ENCODE measurements around the gene NELL1. TPM values are rescaled to one million over a fixed set of nuclear protein-coding genes. Genes with fewer than 3 reads are reported as not detected.

Gene NELL1
- total and polyA plus RNA-seq, 7 experiments from 2014 or later, result not detected

DNA sequence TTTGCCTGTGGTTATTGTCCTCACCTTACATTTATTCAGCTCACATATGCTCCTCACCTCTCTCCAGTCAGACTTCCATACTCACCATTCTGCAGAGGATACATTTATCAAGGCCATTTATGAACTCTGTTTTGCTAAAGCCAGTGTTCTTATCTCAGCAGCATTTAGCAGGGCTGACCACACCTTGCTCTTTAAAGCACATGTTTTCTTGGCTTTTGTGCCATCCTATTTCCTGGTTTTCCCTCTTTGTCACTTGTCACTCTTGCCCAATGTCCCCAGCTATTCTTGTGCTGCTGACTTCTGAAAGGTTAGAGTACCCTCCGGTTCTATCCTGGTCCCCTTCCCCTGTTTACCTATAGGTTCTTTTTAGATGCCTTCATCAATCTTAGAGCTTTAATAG is 446.6 kb downstream of the NELL1 start:
- Mint-ChIP-seq H3K9me3 (peaks cover 0 to 18% (median 3%) of the 10 kb centered on the region in 11 donors), H3K36me3 (no peaks in the 10 kb centered on the region), H3K27me3 (no peaks in the 10 kb centered on the region), H3K4me3 (no peak overlapping the region), H3K4me1 (no peaks in the 10 kb centered on the region), H3K27ac (no peak overlapping the region)
- H3K4me3 ChIP-seq (ENCODE audit: low read length), result no peak overlapping the region
- no peaks in the 10 kb centered on the region for H3K9me3 ChIP-seq (ENCODE audit: control insufficient read depth in 2 of 3, low read length in 3 of 3)
- H3K4me1 ChIP-seq (ENCODE audit: control insufficient read depth in 2 of 2, insufficient read depth in 2 of 2, low read length in 2 of 2), result no peaks in the 10 kb centered on the region
- POLR2A ChIA-PET, result no interaction called here
- H3K27ac ChIP-seq (ENCODE audit: low read depth, low read length), result no peak overlapping the region
- H3K36me3 ChIP-seq (ENCODE audit: control insufficient read depth in 2 of 3, insufficient read depth in 3 of 3, low read length in 3 of 3), result no peaks in the 10 kb centered on the region
- ATAC-seq, result no peak
- H3K27me3 ChIP-seq (ENCODE audit: control insufficient read depth in 2 of 2, insufficient read depth in 2 of 2, low read length in 2 of 2), result no peaks in the 10 kb centered on the region
- DNase-seq, result no peak
- CTCF ChIA-PET, result no interaction called here
- intact Hi-C loops (cut with micrococcal nuclease), result no loop called here

DNA sequence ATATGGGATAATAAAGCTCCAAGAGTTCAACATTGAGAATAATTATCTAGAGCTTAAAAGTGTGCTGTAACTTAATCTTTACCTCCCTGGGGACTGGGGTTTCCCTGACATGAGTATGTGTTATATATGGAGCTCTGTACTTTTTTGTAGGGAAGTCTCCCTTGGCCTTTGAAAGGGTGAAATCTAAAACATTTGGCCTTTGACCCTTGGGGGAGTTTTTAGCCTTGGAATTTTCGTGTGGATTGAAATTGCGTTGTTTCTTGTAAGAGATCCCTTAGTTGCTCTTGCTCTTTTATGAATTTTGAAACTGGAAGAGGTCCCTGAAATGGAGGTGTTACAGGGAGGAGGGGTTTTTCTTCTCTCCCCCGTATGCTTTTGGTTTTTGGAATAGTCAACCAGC is 450.0 kb downstream of the NELL1 start:
- Mint-ChIP-seq H3K27me3 (no peaks in the 10 kb centered on the region), H3K9me3 (peaks cover 0 to 10% (median 2%) of the 10 kb centered on the region in 11 donors), H3K27ac (no peak overlapping the region), H3K4me1 (no peaks in the 10 kb centered on the region), H3K4me3 (no peak overlapping the region), H3K36me3 (no peaks in the 10 kb centered on the region)
- H3K36me3 ChIP-seq (ENCODE audit: control insufficient read depth in 2 of 3, insufficient read depth in 3 of 3, low read length in 3 of 3), result no peaks in the 10 kb centered on the region
- no peaks in the 10 kb centered on the region for H3K27me3 ChIP-seq (ENCODE audit: control insufficient read depth in 2 of 2, insufficient read depth in 2 of 2, low read length in 2 of 2)
- H3K9me3 ChIP-seq (ENCODE audit: control insufficient read depth in 2 of 3, low read length in 3 of 3), result no peaks in the 10 kb centered on the region
- H3K4me1 ChIP-seq (ENCODE audit: control insufficient read depth in 2 of 2, insufficient read depth in 2 of 2, low read length in 2 of 2), result no peaks in the 10 kb centered on the region
- ChIA-PET POLR2A (no interaction called here), CTCF (no interaction called here)
- no peak overlapping the region for H3K4me3 ChIP-seq (ENCODE audit: low read length)
- intact Hi-C loops (cut with micrococcal nuclease), result no loop called here
- H3K27ac ChIP-seq (ENCODE audit: low read depth, low read length), result no peak overlapping the region
- no peak for ATAC-seq
- no peak for DNase-seq

DNA sequence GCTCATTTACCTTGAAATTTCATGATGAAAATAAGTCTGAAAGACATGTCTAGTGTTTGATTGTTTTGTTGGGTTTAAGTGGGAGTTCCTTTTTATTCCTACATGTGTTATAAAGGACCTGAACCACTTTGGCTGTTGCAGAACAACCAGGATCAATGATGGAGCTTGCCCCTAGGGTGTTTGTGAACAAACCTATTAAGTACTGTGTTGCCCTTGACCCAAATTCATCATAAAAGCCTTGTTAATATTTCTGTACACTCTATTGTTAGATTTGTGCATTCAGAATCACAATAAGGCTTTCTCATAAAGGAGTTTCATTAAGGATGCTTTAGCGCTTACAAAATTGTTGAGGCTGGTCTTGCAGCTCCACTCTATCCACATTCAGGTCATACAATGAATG is 452.6 kb downstream of the NELL1 start:
- Histone ChIP-seq H3K4me1 (ENCODE audit: control insufficient read depth in 2 of 2, insufficient read depth in 2 of 2, low read length in 2 of 2) (no peaks in the 10 kb centered on the region), H3K4me3 (ENCODE audit: low read length) (no peak overlapping the region), H3K27me3 (ENCODE audit: control insufficient read depth in 2 of 2, insufficient read depth in 2 of 2, low read length in 2 of 2) (no peaks in the 10 kb centered on the region), H3K9me3 (ENCODE audit: control insufficient read depth in 2 of 3, low read length in 3 of 3) (no peaks in the 10 kb centered on the region), H3K36me3 (ENCODE audit: control insufficient read depth in 2 of 3, insufficient read depth in 3 of 3, low read length in 3 of 3) (no peaks in the 10 kb centered on the region), H3K27ac (ENCODE audit: low read depth, low read length) (no peak overlapping the region)
- ATAC-seq, result no peak
- ChIA-PET POLR2A (no interaction called here), CTCF (no interaction called here)
- H3K4me3 Mint-ChIP-seq, result no peak overlapping the region
- peaks cover 0 to 6% (median 0%) of the 10 kb centered on the region in 11 donors for H3K9me3 Mint-ChIP-seq
- H3K36me3 Mint-ChIP-seq, result no peaks in the 10 kb centered on the region
- no peak for DNase-seq
- H3K27me3 Mint-ChIP-seq, result no peaks in the 10 kb centered on the region
- intact Hi-C loops (cut with micrococcal nuclease), result no loop called here
- no peak overlapping the region for H3K27ac Mint-ChIP-seq
- no peaks in the 10 kb centered on the region for H3K4me1 Mint-ChIP-seq

DNA sequence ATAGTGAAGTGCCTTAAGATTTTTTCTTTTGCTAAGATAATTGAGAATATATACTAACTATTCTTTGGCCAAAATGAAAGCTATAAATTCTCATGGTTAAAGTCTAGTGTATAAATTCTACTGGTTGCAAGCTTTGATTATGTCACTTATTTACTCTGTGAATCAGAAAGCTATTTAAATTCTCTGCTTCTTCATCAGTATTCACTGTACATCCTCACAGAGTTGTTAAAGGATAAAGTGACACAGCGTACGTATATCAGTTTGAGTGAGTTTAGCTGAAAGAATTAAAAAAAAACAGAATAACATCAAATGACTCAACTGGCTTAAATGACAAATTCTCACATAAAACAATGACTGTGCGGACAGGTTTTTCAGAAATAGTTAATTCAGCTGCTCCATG is 453.1 kb downstream of the NELL1 start:
- Histone ChIP-seq H3K27me3 (ENCODE audit: control insufficient read depth in 2 of 2, insufficient read depth in 2 of 2, low read length in 2 of 2) (no peaks in the 10 kb centered on the region), H3K36me3 (ENCODE audit: control insufficient read depth in 2 of 3, insufficient read depth in 3 of 3, low read length in 3 of 3) (no peaks in the 10 kb centered on the region), H3K9me3 (ENCODE audit: control insufficient read depth in 2 of 3, low read length in 3 of 3) (no peaks in the 10 kb centered on the region), H3K27ac (ENCODE audit: low read depth, low read length) (no peak overlapping the region), H3K4me1 (ENCODE audit: control insufficient read depth in 2 of 2, insufficient read depth in 2 of 2, low read length in 2 of 2) (no peaks in the 10 kb centered on the region), H3K4me3 (ENCODE audit: low read length) (no peak overlapping the region)
- H3K36me3 Mint-ChIP-seq, result no peaks in the 10 kb centered on the region
- H3K9me3 Mint-ChIP-seq, result peaks cover 0 to 6% (median 0%) of the 10 kb centered on the region in 11 donors
- no peaks in the 10 kb centered on the region for H3K27me3 Mint-ChIP-seq
- ATAC-seq (no peak), DNase-seq (no peak)
- H3K4me3 Mint-ChIP-seq, result no peak overlapping the region
- ChIA-PET CTCF (no interaction called here), POLR2A (no interaction called here)
- intact Hi-C loops (cut with micrococcal nuclease), result no loop called here
- H3K27ac Mint-ChIP-seq, result no peak overlapping the region
- no peaks in the 10 kb centered on the region for H3K4me1 Mint-ChIP-seq

DNA sequence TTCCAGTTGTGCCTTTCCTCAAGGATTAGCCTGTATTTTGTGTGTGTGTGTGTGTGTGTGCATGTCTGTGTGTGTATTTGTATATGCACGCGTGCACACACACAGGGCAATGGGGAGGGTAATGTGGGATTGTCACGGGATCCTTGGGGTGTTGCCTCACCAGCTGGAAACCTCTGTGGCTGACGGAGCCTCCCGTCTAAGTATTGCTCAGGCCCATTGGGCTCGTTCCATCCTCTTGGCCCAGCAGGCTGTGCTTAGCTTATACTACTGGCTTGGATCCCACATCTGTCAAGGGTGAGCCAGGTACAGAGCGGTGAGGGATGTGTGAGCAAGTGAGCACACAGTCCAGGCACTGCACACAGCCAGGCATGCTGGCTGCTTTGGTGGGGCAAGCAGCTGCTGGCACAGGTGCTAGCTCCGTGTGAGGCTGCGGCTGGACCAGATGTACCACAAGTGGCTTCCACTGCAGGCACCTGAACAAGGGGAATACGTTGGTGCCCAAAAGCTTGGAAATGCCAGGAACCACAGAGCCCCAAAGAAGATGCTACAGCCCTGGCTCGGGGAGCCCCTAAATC is 462.8 kb downstream of the NELL1 start:
- Mint-ChIP-seq H3K4me1 (no peaks in the 10 kb centered on the region), H3K27ac (no peak overlapping the region), H3K36me3 (no peaks in the 10 kb centered on the region), H3K9me3 (peaks cover 0 to 23% (median 3%) of the 10 kb centered on the region in 11 donors), H3K4me3 (no peak overlapping the region), H3K27me3 (no peaks in the 10 kb centered on the region)
- DNase-seq (no peak), ATAC-seq (no peak)
- no peaks in the 10 kb centered on the region for H3K4me1 ChIP-seq (ENCODE audit: control insufficient read depth in 2 of 2, insufficient read depth in 2 of 2, low read length in 2 of 2)
- H3K27me3 ChIP-seq (ENCODE audit: control insufficient read depth in 2 of 2, insufficient read depth in 2 of 2, low read length in 2 of 2), result no peaks in the 10 kb centered on the region
- POLR2A ChIA-PET, result no interaction called here
- H3K9me3 ChIP-seq (ENCODE audit: control insufficient read depth in 2 of 3, low read length in 3 of 3), result no peaks in the 10 kb centered on the region
- no peaks in the 10 kb centered on the region for H3K36me3 ChIP-seq (ENCODE audit: control insufficient read depth in 2 of 3, insufficient read depth in 3 of 3, low read length in 3 of 3)
- H3K4me3 ChIP-seq (ENCODE audit: low read length), result no peak overlapping the region
- CTCF ChIA-PET, result no interaction called here
- no peak overlapping the region for H3K27ac ChIP-seq (ENCODE audit: low read depth, low read length)
- intact Hi-C loops (cut with micrococcal nuclease), result no loop called here

DNA sequence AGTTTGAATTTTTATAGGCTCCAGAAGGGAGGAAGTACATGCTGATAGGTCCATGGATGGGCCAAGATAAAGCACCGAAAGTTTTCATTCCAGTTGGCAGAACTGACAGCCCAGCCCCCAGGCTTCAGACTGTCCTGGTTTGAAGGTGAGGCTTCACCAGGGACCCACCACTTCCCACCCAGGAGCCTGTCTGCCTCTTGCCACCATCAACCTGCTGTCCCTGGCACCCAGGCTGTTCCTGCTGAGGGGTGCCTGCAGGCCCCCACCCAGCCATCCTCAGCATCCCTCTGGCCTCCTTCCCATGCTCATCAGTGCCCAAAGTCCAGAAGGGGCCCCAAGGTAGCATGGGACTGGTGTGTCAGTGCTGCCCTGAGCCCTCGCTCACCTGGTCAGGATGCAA is 463.9 kb downstream of the NELL1 start:
- Mint-ChIP-seq H3K27me3 (no peaks in the 10 kb centered on the region), H3K27ac (no peak overlapping the region), H3K9me3 (peaks cover 0 to 25% (median 3%) of the 10 kb centered on the region in 11 donors), H3K36me3 (no peaks in the 10 kb centered on the region), H3K4me1 (no peaks in the 10 kb centered on the region), H3K4me3 (no peak overlapping the region)
- Histone ChIP-seq H3K4me1 (ENCODE audit: control insufficient read depth in 2 of 2, insufficient read depth in 2 of 2, low read length in 2 of 2) (no peaks in the 10 kb centered on the region), H3K9me3 (ENCODE audit: control insufficient read depth in 2 of 3, low read length in 3 of 3) (no peaks in the 10 kb centered on the region), H3K27me3 (ENCODE audit: control insufficient read depth in 2 of 2, insufficient read depth in 2 of 2, low read length in 2 of 2) (no peaks in the 10 kb centered on the region), H3K4me3 (ENCODE audit: low read length) (no peak overlapping the region), H3K36me3 (ENCODE audit: control insufficient read depth in 2 of 3, insufficient read depth in 3 of 3, low read length in 3 of 3) (no peaks in the 10 kb centered on the region), H3K27ac (ENCODE audit: low read depth, low read length) (no peak overlapping the region)
- ATAC-seq (no peak), DNase-seq (no peak)
- POLR2A ChIA-PET, result no interaction called here
- CTCF ChIA-PET, result no interaction called here
- intact Hi-C loops (cut with micrococcal nuclease), result no loop called here

DNA sequence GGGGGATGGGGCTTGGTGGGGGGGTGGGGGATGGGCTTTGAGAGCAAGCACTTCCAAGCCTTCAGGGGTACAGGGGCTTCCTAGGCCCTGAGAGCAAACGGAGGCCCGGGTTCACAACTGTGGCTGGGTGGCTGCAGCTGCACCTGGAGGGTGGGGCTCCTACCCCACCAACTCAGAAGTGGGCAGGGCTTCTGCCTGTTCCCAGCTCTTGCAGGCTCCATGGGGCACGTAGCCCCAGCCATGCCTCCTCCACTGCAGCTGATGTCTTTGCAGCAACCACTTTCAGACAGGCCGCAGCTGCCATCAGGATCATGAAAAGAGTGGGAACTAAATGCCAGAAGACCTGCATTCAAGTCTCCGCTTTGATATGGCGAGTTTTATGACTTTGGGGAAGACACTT is 464.3 kb downstream of the NELL1 start:
- H3K4me1 Mint-ChIP-seq, result no peaks in the 10 kb centered on the region
- ATAC-seq (no peak), DNase-seq (no peak)
- Histone ChIP-seq H3K27me3 (ENCODE audit: control insufficient read depth in 2 of 2, insufficient read depth in 2 of 2, low read length in 2 of 2) (no peaks in the 10 kb centered on the region), H3K27ac (ENCODE audit: low read depth, low read length) (no peak overlapping the region), H3K9me3 (ENCODE audit: control insufficient read depth in 2 of 3, low read length in 3 of 3) (no peaks in the 10 kb centered on the region), H3K4me1 (ENCODE audit: control insufficient read depth in 2 of 2, insufficient read depth in 2 of 2, low read length in 2 of 2) (no peaks in the 10 kb centered on the region), H3K36me3 (ENCODE audit: control insufficient read depth in 2 of 3, insufficient read depth in 3 of 3, low read length in 3 of 3) (no peaks in the 10 kb centered on the region), H3K4me3 (ENCODE audit: low read length) (no peak overlapping the region)
- no peaks in the 10 kb centered on the region for H3K27me3 Mint-ChIP-seq
- POLR2A ChIA-PET, result no interaction called here
- CTCF ChIA-PET, result no interaction called here
- no peak overlapping the region for H3K27ac Mint-ChIP-seq
- peaks cover 0 to 25% (median 3%) of the 10 kb centered on the region in 11 donors for H3K9me3 Mint-ChIP-seq
- intact Hi-C loops (cut with micrococcal nuclease), result no loop called here
- no peak overlapping the region for H3K4me3 Mint-ChIP-seq
- H3K36me3 Mint-ChIP-seq, result no peaks in the 10 kb centered on the region

Measured in naive thymus-derived CD4-positive, alpha-beta T cell (primary cell).